GM18858 (cell line): ENCODE measurements around the gene ADK.
"Not testable (repeated sequence)": the region's sequence is repeated elsewhere in the genome, so short reads cannot be mapped to it uniquely, and the experiment has no call there.

Experiments
- ATAC-seq: cut with Tn5 transposase; IDR thresholded peaks from one replicate; pipeline ENCODE4 v1.9.1; 2021; ENCODE audit not compliant: unreplicated experiment

ADK gene

DNA sequence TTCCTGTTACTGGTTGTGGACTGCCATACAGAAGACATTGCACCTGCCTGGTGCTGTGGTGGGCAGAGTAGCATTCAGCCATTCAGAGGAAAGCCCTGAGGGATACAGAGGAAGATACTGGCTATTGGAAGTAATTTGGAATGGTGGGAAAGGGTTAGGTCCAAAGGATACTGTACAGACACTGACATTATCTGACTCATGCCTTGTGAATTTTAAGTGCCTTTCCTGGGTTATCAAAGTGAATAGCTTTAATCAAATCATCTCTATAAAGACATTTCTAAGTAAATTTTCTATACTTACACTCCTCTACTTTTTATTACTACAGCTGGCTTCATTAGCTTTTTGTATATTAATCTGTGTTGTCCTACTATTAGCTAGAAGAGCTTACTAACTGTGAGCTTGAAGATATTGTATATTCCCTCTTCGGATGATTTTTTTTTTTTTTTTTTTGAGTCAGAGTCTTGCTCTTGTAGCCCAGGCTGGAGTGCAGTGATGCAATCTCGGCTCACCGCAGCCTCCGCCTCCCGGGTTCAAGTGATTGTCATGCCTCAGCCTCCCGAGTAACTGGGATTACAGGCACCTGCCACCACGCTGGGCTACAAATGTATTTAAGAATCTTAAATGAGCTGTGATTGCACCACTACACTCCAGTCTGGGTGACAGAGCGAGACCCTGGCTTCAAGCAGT, 186.5 kb downstream of the ADK start:
- no peak for ATAC-seq

DNA sequence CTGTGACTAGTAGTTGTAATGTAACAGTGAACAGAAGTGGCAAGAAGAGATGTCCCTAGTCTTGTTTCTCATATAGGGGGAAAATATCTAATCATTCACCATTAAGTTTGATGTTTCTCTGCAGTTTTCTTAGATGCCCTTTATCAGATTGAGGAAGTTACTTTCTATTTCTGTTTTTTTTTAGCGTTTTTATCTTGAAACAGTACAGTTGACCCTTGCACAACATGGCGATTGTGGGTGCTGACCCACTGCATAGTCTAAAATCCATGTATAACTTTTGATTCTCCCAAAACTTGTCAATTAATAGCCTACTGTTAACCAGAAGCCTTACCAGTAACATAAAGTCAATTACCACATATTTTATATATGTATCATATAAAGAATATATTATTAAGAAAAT, 192.0 kb downstream of the ADK start:
- ATAC-seq: no peak

DNA sequence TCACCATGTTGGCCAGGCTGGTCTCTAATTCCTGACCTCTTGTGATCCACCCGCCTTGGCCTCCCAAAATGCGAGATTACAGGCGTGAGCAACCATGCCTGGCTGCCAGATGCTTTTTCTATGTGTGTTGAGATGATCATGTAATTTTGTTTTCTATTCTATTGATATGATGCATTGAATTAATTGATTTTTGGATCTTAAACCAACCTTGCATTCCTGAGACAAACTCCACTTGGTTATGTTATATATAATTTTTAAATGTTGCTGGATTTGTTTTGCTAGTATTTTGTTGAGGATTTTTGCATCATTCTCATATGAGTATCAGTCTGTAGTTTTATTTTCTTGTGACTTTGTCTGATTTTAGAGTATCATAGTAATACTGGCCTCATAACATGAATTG, 192.8 kb downstream of the ADK start:
- ATAC-seq: no peak

DNA sequence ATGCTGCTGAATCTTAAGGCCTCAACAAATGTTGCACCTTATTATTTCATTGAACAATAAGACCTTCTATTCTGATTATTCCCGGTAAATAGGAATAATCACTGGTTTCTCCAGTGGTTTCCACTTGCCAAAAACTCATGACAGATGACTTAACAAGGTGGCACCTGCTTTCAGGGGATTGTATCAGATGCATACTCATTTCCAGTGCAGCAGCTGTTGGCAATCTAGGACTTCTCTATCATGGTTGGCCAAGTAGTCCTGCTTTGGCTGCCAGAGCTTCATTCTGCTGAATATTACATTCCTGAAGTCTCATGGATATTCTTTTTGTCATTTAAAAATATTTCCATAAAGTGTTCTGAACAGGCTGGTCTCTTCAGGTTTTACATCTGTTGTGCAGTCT, 193.3 kb downstream of the ADK start:
- no peak for ATAC-seq

DNA sequence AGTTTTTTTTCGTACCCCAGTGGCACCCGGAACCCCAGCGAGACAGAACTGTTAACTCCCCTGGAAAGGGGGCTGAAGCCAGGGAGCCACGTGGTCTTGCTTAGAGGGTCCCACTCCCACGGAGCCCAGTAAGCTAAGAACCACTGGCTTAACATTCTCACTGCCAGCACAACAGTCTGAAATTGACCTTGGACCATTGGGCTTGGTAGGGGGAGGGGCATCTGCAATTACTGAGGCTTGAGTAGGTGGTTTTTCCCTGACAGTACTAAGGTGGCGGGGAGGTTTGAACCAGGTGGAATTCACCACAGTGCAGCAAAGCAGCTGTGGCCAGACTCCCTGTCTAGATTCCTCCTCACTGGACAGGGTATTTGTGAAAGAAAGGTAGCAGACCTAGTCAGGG, 196.5 kb downstream of the ADK start:
- no peak for ATAC-seq

DNA sequence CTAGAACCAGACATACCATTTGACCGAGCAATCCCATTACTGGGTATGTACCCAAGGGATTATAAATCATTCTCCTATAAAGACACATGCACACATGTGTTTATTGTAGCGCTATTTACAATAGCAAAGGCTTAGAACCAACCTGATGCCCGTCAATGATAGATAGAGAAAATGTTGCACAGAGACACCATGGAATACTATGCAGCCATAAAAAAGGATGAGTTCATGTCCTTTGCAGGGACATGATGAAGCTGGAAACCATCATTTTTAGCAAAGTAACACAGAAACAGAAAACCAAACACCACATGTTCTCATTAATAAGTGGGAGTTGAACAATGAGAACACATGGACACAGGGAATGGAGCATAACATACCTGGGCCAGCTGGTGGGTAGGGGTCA, 202.0 kb downstream of the ADK start:
- ATAC-seq: not testable (repeated sequence)

DNA sequence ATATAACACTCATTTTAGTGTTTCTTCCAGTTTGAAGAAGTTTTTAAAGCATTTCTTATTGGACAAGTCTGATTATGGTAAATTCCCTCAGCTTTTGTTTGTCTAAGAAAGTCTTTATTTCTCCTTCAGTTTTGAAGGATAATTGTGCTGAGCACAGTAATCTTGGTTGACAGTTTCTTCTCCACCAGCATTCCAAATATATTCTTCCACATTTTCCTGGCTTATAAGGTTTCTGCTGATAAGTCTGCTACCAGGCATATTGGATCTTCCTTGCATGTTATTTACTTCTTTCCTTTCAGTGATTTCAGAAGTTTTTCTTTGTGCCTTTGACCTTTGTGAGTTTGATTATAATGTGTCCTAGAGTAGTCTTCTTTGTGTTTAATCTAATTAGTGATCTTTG, 210.7 kb downstream of the ADK start:
- ATAC-seq: no peak

DNA sequence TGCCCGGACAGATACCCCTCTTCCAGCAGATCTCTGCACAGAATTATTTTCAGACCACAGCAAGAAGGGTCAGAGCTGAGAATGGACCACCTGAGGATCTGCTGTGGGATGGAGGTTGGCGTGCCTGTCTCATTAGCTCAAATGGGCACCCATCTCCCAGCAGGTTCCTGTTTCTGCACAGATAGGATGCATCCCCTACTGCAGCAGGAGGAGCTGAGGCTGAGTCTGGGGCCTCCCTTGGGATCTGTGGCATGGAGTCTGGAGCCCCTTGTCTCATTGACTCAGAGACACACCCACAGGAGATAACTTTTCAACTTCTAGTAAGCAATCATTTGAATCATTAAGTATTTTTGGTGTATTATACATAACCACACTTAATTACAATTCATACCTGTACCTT, 212.7 kb downstream of the ADK start:
- no peak for ATAC-seq

DNA sequence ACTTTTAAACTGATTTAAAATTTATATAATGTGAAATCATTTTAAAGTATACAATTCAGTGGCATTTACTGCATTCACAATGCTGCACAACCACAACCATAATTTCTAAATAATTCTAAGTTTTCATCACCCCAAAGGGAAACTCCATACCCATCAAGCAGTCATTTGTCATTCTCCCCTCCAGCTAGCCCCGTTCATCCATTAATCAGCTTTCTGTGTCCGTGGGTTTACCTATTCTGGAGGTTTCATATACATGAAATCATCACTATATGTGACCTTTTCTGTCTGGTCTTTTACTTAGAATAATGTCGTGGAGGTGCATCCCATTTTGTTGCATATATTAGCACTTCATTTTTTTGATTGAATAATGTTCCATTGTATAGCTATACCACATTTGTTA, 214.1 kb downstream of the ADK start:
- no peak for ATAC-seq

DNA sequence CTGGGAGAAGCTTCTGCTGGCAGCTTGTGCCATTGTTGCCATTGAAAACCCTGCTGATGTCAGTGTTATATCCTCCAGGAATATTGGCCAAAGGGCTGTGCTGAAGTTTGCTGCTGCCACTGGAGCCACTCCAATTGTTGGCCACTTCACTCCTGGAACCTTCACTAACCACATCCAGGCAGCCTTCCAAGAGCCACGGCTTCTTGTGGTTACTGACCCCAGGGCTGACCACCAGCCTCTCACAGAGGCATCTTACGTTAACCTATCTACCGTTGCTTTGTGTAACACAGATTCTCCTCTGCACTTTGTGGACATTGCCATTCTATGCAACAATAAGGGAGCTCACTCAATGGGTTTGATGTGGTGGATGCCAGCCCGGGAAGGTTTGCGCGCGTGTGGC, 220.7 kb downstream of the ADK start:
- no peak for ATAC-seq

DNA sequence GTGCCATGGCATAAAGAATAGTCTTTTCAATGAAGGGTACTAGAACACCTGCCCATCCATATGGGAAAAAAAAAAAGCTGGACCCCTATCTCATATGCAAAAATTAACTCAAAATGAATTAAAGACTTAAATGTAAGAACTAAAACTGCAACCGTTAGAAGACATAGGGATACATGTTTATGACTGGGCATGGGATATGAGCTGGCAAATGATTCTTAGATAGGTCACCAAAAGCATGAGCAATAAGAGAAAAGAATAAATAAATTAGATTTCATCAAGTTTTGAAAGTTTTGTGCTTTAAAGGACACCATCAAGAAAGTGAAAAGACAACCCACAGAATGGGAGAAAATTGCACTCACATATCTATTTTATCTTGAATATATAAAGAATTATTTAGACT, 222.0 kb downstream of the ADK start:
- ATAC-seq: no peak

DNA sequence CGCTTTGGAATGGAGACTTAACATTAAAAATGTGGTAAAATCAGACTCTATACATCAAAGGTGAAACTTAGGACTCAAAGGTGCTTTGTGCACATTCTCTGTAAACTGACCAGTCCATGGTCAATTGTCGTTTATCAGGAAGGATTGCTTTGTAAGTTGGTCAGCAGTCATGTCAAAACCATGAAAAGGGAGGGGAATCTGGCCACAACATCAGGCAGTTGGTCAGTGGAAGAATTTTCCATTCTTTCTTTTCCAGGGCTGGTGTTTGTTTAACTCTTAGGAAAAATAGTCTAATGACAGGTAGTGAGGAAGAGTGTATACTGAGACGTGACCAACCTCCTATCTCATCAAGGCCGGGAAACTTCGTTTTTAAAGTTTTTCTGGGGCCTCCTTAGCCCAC, 226.5 kb downstream of the ADK start:
- ATAC-seq: no peak

DNA sequence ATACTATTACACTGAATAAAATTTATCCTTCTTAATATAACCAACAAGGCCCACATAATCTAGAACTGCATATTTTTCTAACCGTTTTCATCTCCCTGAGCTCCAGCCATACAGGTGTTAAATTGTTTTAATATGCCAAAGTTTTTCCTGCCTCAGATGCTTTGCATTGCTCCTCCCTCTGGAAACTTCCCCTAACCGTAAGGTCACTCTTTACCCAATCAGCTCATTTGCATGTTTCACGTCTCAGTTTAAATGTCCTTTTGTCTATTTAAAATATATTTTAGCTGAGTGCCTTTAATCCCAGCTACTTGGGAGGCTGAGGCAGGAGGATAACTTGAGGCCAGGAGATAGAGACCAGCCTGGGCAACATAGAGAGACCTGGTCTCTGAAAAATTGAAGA, 228.5 kb downstream of the ADK start:
- no peak for ATAC-seq

DNA sequence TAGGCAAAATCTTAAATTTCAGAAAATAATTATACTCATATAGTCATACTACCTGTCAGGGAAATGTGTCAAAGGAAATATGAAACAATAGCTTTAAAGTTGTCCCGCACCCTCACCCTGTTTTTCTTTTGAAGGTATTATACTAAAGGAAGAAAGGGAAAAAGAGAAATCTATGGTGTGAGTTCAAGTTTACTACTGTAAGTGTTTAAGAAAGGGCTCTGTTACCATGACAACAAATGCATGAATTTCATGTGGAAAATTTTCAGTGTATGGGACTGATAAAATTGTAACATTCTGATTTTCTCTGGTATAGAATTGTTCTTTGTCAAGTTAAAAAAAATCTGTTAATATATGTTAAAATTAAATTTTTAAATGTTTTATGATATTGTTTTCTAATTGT, 229.8 kb downstream of the ADK start:
- ATAC-seq: no peak

DNA sequence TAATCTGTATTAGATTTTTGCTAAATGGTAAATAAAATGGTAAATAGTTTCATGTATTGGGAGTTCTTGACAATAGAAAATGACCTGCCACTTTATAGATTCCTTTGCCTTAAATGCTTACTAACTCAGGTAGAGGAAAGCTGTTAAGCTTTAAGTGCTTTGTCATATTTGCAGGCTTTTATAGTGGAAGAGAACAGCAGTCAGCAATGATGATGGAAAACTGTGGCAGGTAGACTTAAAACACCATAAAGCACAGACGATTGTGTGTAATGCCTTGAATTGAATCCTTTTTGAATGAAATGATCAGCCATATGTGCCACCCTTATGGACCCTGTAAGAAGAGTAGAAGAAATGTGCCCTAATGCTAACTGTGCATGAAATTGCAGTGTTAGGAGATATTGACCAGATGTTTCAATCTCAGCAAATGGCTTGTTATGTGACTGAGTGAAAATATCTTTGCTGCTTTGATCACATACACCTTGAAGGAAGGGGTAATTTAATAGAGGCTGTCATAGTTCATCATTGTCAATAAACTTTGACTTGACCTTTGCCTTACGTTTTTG, 230.4 kb downstream of the ADK start:
- no peak for ATAC-seq

DNA sequence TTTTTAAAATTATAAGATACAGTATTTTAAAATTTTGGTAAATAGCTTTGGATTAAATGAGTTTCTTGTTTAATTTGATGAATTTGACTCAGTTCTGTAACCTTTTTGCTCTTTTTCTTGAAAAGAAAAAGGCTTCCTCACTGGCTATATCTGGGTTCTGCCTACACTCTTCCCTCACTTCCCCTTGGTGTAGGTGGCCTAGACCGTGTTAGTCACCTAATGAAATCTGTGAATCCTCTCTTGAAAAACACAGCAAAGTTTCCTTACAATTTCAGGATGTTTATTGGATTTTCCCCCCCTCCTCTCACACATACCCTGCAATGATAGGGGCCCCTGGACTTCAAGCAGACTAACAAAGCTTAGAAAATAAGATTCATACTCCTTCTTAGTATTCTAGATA, 231.6 kb downstream of the ADK start:
- no peak for ATAC-seq

DNA sequence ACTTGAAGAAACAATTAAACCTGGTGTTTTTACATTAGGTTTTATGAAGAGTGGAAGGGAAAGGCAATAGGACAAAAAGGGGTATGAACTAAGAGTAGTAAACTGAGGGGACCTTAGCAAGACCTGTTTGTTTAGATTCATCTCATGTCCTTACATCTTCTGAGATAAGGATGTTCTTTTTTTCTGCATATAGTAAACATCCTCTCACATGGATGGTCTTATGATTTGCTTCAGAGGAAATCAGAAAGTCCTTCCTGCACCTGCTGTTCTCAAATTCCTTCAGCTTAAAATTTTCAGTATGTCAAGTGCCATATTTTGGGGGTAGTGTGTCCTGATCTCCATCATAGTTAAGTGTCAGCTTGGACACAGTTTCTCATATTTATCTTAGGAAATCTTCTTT, 232.6 kb downstream of the ADK start:
- no peak for ATAC-seq

DNA sequence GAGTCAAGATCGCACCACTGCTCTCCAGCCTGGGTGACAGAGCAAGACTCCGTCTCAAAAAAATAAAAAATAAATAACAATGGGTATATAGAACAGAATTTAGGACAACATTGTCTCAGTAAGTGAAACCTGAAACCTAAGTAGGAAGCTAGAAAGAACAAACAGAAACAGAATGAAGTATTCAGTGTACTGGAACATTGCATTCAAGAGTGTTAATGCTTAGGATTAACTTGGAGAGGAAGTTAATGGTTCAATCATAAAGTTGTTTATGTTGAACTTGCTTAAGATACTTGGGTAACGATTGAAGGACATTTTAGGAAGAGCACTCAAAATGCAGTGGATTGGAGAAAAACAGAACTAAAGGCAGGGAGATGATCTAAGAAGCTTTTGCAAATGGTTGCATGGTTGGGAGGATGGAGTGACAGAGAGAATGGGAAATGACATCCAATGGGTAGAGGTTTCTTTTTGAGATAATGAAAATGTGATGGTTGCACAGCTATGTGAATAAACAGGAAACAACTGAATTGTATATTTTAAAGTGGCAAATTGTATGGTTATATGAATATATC, 233.7 kb downstream of the ADK start:
- no peak for ATAC-seq

DNA sequence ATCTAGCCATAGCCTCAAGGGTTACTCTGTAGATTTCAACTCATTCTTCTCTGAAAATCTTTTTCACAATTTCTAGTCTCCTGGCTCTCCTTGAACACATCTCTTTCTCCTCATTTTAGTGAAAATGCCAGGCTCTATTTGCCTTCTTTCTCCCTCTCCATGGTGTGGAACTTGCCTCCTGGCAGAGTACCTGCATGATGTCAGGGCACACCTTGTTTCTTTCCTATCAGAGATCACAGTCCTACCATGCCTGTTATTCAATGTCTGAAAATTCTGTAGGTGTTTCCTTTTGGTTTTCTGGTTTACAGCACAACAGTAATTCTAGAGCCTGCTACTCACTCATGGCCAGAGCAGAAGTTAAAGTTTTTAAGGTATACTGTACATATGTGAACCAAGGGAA, 237.8 kb downstream of the ADK start:
- ATAC-seq: no peak

DNA sequence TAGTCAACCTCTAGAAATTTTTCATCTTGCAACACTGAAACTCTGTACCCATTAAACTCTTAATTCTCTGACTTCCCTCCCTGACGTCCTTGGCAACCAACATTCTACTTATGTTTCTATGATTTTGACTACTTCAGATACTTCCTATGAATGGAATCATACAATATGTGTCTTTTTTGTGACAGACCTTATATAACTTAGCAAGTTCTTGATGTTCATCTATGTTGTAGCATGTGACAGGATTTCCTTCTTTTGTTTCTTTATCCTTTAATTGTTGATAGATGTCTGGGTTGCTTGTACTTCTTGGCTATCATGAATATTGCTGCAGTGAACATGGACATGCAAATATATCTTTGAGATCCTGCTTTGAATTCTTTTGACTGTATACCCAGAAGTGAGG, 240.8 kb downstream of the ADK start:
- ATAC-seq: no peak

DNA sequence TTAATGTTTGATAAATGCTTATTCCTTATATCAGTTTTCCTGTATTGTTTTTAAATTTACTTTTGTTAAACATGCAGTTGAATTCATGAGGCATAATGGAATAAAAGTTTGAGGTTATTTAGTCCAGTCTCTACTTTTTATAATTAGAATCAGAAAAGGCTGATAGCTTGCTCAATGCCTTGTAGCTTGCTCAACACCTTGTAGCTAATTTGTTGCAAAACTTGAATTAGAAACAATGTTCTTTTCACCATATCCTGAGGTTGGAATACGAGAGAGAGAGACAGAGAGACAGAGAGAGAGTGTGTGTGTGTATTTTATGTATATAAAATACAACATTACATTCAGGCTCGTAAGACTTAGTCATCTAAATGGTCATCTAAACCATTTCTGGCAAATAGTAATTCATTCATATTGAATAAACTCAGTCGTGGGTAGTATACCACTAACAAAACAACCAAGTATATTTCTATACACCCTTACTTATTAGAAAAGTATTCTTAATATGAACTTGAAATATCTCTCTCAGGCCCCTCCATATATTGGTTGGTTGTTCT, 243.5 kb downstream of the ADK start:
- ATAC-seq: no peak

DNA sequence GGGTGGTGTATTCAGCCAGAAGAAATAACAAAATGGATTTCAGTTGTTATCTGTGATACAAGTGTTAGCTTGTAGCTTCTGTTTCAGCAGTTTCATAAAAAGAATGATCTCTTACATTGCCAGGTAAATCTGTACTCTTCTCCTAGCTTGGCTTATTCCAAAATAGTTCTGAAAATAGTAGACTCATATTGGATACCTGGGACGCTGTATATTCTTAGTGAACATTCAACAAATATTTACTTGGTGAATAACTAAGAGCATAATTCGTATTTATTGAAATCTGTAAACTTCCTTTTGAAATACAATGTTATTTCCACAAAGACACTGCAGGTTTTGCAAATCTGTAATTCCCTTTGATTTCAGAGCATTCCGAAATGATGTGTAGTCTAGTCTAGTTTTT, 249.2 kb downstream of the ADK start:
- ATAC-seq: no peak

DNA sequence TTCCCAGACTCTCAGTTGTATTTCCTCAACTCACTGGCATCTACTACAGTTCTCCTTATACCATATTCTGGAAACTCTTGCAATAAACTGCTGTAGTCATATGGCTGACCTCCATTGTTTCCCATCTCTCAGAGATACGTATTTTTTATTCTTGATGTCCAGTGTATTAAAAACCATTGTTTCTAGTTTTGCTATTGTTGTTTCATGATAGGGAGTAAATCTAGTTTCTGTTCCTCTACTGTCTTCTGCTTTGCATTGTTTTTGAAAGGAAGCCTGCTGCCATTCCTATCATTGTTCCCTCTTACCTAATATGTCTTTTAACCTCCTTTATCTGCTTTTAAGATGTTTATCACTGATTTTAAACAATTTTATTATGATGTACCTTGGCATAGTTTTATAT, 255.0 kb downstream of the ADK start:
- no peak for ATAC-seq
